Activated T-cell treated with anti-CD3 and anti-CD28 coated beads for 4 hours (primary cell): Measurements from ENCODE around the gene OSBPL9.
A peak's percentile ranks its signal among the peaks of the same experiment; 100 is the strongest.

ENCODE experiments used
- DNase-seq: peaks from one replicate; pipeline ENCODE4 v3.0.0-alpha.2; 2020

The OSBPL9 gene, protein sequence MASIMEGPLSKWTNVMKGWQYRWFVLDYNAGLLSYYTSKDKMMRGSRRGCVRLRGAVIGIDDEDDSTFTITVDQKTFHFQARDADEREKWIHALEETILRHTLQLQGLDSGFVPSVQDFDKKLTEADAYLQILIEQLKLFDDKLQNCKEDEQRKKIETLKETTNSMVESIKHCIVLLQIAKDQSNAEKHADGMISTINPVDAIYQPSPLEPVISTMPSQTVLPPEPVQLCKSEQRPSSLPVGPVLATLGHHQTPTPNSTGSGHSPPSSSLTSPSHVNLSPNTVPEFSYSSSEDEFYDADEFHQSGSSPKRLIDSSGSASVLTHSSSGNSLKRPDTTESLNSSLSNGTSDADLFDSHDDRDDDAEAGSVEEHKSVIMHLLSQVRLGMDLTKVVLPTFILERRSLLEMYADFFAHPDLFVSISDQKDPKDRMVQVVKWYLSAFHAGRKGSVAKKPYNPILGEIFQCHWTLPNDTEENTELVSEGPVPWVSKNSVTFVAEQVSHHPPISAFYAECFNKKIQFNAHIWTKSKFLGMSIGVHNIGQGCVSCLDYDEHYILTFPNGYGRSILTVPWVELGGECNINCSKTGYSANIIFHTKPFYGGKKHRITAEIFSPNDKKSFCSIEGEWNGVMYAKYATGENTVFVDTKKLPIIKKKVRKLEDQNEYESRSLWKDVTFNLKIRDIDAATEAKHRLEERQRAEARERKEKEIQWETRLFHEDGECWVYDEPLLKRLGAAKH

DNA sequence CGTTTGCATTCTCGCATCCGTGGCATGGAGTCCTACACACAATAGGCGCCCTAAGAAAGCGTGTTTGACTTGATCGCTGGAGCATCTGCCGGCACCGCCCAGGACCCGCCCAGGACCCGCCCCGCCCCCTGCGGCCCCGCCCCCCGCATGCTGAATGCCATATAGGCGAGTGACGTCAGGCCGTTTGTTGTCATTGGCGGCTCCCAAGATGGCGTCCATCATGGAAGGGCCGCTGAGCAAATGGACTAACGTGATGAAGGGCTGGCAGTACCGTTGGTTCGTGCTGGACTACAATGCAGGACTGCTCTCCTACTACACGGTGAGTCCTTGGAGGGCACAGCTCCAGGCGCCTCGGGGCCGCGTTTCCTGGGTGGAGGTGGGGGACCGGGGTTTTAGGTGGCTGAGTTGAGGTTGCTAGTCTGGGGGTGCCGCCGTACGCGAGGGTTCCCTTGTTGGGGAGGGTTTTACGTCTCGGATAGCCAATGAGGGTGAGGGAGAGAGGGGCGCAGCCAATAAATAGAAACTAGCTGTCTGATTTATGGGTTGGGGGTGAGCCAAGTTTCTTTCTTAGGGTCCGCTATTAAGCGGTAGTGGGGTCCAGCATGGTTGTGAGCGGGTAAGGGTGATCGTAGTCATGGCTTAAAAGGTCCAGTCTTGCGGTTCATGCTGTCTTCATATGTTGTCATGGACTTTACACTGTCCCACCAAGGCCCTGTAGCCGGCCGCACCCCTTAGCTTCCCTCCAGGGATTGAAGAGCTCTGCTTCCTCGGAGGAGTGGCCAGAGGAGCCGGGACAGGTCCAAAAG lies at the start of gene OSBPL9:
TSS of gene OSBPL9 (plus strand) at position 190 of the 806 bp plus-strand sequence. CDS start at position 209, 19 bp downstream.
- DNase-seq = peak; percentile 79

DNA sequence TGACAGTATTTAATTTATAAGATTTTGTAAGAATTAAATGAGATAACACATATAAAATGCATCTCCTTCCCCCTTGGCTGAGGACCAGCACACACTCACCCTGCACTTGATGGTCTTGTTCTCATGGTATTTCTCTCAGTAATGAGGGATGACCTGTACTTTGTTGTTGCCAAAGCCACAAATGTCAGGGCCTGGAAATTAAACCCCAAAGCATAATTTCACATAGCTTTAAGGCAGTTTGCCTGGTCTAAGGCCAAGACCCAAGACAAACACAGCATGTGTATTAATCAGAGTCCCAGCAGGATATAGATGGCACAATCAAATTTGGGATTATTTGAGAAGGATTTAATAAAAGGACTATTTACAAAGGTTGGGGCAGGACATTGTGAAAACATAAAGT lies 49.2 kb upstream of the OSBPL9 start:
- DNase-seq = no peak

DNA sequence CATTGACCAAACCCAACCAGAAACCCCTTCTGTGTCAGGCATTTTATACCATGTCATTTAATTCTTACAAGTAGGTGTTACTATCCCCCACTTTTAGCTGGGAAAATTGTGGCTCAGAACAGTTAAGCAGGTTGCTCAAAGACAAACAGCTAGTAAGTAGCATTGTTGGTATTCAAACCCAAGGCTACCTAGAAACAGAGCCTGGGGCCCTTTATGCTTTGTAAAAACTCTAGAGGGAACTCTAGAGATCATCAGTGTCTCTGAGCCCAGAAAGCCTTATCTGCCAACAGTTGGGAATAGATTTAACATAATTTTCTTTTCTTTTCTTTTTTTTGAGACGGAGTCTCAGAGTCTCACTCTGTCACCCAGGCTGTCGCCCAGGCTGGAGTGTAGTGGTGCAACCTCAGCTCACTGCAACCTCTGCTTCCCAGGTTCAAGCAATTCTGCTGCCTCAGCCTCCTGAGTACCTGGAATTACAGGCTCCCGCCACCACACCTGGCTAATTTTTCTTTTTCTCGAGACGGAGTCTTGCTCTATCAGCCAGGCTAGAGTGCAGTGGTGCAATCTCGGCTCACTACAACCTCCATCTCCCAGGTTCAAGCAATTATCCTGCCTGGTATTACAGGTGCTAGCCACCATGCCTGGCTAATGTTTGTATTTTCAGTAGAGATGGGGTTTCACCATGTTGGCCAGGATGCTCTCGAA lies 48.5 kb upstream of the OSBPL9 start:
- DNase-seq = no peak

DNA sequence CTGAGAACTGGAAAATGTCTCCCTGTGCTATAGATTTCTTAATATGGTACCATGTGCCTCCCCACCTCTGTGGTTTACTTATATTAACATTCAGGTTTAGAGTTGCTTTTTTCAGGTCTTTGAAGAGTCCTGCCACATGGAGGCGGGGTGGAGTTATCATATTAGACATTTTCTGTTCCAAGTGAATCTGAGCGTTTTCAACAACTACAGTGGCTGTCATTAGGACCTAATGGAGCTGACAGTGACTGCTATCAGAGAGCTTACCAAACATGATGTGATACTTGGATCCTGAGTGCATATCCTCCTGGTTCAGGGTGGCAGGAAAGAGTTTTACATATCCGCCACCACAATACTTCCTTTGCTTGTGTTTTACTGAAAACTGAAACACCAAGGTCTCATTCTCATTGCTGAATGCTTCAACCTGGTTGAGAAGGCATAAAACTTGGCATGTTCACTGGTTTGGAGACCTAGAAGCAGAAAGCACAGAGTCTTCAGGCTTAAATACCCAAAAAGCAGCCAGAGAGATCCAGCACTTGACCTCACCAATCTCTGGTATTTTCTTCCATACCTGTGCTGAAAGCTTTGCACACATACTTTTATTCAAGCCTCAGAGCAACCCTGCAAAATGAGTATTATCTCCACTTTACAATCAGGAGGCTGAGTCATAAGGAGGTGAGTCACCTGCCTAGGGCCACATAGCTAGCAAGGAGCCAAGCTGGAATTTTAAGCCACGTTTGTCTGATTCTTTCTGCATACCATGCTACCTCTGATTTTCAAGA lies 47.4 kb upstream of the OSBPL9 start:
- DNase-seq = peak; percentile 44

DNA sequence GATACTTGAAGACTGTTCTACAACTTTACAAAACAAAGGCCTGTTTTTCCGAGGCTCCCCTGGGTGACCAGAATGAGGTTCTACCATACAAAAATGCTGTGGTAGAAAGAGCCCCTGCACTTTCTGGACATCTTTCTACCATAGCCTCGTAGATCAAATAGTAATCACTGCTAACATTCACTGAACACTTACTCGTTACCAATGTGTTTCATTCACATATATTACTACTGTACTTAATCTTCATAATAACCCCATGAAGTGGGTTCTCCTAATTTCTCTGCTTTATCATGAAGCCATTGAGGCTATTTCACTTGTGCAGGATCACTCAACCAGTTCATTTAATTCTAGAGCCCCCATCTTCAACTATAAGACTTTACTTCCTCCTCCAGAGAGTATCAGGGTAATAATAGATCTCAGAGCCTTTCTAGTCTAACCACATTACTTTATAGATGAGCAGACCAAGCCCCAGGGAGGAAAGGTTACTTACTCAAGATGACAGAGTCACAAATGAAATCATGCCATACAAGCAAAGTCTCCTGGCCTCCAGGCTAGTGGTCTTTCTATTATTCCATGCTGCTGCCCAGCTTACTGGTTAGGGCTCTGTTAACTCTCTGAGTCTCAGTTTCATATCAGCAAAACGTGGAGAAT lies 46.7 kb upstream of the OSBPL9 start:
- DNase-seq = no peak

DNA sequence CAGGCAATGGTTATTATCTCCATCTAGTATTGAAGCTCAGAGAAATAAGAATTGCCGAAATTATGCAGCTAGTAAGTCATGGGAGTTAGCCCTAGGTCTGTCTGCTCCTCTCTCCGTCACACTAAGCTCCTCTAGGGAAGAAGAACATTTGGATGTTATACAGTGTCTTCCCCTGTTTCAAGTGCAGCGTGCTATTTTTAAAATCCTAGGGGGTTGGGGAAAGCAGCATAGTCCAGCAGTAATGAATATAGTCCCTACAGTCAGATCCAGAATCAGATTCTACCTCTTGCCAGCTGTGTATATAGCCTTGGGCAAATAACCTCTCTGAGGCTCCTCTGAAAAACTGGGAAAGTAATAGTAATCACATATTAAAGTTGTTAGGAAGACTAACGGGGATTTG lies 44.5 kb upstream of the OSBPL9 start:
- no peak for DNase-seq

DNA sequence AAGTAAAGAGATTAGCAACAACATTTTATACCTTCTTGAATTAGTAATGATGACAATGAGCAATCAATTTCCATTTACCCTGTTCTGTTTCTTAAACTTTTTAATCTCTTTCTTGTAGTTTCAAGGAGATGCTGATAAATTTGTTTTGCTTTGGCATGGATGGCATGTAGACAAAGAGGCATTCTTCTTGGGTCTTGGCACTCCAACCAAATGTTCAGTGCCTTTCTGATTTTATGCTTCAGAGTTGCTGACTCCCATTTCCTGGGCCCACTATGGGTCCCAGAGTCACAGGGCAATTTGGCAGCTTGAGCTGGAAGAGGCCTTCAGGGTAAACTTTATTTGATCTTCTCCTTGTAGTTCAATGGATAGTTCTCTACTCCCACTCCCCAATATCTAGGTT lies 42.1 kb upstream of the OSBPL9 start:
- no peak for DNase-seq

DNA sequence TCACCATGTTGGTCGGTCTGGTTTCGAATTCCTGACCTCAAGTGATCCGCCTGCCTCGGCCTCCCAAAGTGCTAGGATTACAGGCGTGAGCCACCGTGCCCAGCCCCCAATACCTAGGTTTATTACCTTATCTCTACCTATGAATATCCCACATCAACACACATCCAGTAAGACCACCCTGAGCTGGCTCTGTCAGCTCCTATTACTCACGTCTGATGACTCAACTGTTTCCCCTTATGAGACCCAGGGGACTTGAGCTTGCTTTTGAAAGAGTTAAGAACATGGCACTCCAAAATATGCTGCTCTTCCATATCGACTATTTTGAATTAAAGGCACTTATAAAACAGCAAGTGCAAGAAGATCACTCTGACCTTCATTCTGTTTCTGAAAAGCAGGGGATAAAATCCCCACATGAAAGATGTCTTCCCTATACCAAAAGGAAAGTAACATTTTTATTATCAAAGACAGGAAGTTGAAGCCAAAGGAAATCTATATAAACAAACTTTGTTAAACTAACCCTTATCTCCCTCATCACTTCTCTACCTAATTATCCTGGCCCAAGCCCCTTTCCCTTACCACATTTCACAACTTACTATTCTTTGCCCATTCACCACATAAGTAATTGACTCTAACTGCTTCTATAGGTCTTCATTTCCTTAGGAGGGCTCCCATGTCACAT lies 41.3 kb upstream of the OSBPL9 start:
- DNase-seq = no peak

DNA sequence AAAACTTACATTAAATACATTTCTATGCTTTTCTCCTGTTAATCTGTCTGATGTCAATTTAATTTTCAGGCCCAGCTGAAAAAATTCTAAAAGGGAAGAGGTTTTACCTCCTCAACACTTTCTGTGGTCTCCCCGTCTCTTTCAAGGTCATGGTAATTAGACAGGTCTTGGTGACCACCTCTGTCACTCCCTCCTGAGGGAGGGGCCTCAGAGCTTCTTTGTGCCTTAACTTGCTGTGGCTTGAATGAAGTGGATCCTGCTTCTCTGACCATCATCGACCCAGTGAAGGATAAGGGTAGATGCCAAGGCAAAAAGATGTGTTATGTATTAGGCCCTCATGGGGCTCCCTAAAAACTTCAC lies 40.8 kb upstream of the OSBPL9 start:
- DNase-seq = no peak

DNA sequence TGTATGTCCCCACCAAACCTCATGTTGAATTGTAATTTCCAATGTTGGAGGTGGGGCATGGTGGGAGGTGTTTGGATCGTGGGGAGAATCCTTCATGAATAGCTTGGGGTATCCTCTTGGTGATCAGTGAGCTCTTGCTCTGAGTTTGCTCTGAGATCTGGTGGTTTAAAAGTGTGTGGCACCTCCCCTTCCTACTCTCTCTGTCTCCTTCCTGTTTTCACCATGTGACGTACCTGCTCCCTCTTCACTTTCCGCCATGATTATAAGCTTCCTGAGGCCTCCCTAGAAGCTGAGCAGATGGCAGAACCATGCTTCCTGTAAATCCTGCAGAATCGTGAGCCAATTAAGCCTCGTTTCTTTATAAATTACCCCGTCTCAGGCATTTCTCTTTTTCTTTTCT lies 40.0 kb upstream of the OSBPL9 start:
- no peak for DNase-seq

DNA sequence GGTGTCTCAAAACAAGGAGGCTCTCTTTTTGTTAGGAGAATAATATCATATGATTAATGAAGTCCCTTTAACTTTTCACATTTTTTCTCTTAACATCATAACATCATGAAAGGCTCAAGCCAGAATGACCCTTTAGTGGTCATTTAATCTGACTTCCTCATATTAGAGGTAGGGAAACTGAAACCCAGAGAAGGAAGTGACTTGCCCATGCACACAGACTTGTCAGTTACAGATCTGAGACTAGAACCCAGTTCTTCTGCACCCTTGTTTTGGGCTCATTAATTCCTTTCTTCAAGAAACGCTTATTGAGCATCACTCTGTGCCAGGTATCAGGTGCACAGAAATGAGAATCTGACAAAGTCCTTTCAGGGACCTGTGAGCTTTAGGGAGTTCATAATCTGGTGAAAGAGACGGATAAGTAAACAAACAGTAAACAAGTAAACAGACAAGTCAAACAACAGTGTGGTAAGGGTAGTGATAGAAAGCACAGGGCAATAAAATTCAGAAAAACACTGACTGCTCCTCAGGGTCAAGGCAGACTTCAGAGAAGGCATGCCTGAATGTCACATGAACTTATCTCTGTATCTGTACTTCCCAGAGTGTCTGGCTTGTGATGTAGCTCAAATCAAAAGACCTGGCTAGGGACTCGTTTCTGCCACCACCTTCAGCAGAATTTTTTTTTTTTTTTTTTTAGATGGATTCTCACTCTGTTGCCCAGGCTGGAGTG lies 38.3 kb upstream of the OSBPL9 start:
- no peak for DNase-seq

DNA sequence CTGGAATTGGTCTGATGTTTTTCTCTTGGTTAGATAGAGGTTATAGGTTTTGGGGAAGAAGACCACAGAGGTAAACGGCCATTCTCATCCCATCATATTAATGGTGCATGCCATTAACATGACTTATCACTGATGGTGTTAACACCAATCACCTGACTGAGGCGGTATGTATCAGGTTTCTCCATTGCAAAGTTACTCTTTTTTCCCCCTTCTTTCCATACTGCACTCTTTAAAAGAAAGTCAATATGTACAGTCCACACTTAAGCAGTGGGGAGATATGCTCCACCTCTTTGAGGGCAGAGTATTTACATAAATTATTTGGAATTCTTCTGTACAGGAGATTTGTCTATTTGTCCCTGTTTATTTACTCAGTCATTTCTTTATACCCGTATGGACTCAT lies 35.7 kb upstream of the OSBPL9 start:
- DNase-seq = no peak

DNA sequence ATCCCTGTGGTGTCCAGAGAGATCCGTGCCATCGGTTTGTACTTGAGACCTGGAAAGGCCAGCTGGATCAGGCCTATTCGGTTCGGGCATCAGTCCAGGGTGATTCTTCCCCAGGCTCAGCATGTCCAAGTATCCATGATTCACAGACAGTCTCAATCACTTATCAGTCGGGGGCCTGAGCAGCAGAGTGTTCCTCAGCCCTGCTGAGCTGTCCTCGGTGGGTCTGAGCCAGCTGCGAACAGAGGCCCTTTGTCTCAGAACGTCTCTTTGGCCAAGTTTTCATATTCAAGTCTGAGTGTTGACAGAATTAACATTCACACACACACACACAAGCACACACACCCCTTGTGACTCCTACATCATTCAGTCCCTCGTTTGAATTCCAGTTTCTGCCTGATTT lies 33.4 kb upstream of the OSBPL9 start:
- no peak for DNase-seq

DNA sequence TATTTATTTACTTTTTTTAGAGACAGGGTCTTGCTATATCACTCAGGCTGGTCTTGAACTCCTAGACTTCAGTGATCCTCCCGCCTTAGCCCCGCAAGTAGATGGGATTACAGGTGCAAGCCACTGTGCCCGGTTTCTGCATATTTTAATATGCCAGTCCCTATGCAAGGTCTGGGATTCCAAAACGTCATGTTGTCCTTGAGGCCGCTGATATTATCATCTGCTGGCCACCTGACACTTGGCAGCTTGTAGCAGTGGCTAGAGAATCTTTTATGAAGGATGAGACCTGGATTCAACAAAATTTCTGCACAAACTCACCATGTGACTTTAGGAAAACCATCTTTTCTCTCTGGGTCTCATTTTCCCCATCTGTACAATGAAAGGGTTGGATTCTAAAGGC lies 32.9 kb upstream of the OSBPL9 start:
- no peak for DNase-seq

DNA sequence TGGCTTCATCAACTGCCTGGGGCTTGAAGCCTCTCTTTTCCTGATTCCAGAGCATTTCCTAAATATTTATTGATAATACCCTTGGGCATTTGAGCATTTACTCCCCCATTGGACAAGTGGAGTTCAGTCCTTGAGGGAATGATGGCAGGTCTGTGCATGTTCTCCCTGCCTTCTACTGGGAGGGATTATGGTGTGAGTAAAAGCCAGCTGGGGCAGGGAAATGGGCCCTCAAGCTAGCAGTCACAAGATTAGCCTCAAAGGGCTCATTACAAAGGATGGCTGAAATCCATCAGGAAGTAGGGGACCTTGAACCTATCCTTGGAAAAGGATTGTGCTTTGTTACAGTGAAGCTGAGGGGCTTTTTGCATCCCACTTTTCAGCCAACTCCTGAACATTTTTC lies 24.2 kb upstream of the OSBPL9 start:
- DNase-seq = no peak

DNA sequence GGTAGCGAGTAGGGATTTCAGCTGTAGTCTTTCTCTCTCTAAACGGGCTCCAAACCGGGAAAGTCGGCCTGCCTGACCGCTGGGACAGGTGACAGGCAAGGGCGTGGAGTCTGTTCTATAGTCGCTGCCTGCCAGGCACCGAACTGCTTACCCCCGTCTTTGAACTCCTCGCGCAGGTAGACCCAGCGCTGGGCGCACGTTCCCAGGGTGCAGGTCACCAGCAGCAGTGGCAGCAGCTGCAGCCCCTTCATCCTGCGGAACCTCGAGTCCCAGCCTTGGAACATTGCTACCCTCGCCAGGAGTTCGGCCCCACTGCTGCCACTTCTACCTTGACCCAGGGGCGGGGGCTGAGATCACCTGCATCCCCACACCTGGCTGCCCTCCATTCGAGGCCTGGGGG lies 22.2 kb upstream of the OSBPL9 start:
- DNase-seq = no peak

DNA sequence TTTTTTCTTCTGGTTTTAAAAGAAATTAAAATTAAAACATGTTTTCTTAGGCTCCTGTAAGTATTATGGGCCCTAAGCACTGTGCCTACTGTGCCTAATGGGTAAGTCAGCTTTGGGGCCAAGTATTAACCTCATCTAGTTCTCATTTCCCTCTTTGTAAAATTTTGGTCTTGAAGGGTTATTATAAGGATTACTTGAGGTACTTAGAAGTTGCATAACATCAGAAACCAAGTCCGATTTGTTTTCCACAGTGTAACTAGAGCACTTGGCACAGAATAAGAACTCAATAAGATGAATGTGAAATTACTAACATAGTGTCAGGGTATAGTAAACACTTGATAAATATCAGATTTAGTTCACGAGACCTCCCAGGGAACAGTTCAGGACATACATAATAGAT lies 16.4 kb upstream of the OSBPL9 start:
- no peak for DNase-seq

DNA sequence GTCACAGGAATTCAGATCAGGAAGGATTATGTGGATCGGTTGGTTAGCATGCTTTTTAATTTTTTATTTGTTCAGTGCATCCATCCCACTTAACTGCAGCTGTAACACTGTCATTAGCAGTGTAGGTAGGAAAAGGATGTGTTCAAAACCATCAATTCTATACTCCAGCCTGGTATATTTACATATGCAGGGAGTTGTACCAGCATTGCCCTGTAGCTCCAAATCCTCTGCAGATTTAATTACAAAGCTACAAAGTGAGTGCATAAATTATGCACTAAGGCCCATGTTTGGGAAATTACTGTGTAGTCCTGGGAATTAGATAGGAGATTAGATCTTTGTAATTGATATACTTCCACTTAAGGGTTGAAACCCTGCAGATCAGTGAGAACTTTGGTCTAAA lies 15.9 kb upstream of the OSBPL9 start:
- no peak for DNase-seq

DNA sequence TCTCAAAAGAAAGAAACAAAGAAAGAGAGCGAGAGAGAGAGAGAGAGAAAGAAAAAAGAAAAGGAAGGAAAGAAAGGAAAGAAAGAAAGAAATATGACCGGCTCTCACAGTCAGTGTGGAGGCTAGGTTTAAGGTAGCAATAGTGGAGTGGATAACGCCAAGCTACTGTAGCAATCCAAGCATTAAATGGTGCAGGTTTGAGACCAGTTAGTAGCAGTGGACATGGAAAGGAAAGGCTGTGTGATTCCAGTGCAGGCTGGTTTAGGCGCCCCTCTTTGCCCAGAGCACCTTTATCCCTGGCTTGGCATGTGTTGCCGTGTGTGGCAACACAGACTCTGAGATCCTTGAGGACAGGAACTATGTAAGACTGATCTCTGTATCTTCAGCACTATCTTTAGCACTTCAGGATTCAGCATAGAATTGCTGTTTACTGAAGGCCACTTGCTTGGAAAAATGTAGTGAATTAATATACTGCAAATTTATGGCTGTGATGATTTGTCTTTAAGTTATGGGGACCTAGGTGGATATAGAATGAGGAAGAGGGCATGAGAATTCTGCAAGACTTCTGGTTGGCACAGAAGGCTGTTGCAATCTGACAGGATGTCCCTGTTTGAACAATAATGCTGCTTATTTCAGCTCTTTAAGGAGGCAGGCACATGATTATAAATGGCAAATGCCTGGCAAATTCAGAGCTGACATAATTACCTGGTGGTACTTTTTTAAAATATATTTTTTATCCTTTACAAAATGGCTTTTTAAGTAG lies 10.8 kb upstream of the OSBPL9 start:
- no peak for DNase-seq

DNA sequence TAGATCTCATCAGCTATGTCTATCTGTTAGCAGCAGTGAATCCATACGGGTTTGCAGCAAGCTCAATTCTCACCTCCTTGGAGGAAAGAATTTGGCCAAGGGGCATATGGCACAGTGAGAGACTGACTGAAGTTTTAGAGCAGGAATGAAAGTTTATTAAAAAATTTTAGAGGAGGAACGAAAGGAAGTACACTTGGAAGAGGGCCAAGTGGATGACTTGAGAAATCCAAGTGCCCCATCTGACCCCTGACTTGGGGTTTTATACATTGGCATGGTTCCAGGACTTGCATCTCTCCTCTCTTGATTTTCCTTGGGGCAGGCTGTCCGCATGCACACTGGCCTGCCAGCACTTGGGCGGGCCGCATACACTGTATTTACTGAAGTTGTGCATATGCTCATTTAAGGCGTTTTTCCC lies 9.2 kb upstream of the OSBPL9 start:
- no peak for DNase-seq
